GM11168 (cell line): ENCODE data around the gene MINAR1.

Experiments used
- in situ Hi-C: fragments of 300-500 bp; cut with MboI; formaldehyde crosslinking; loops from one replicate; pipeline ENCODE4 v1.12.0; 2022; ENCODE audit warnings: low sequenced_read_pairs; ENCODE audit not compliant: unreplicated experiment

MINAR1 gene

GRCh38 chr15:79427781-79428598, 4.1 kb upstream of the MINAR1 start:
- in situ Hi-C loops, result no loop called here

GRCh38 chr15:79430901-79431635, 1.1 kb upstream of the MINAR1 start:
- in situ Hi-C loops, result no loop called here

- in situ Hi-C loops, result no loop called here
Observed at GRCh38 chr15:79432345-79433275, 474 bp downstream of the MINAR1 start.

- in situ Hi-C loops, result no loop called here
Observed at GRCh38 chr15:79433276-79433990, 1.3 kb downstream of the MINAR1 start.

GRCh38 chr15:79434361-79434760, 2.2 kb downstream of the MINAR1 start:
- in situ Hi-C loops, result no loop called here

- in situ Hi-C loops, result no loop called here
Observed at GRCh38 chr15:79436037-79436780, 4.1 kb downstream of the MINAR1 start.

- in situ Hi-C loops, result no loop called here
Observed at GRCh38 chr15:79437275-79438000, 5.3 kb downstream of the MINAR1 start.

- in situ Hi-C loops, result no loop called here
Observed at GRCh38 chr15:79439236-79439635, 7.1 kb downstream of the MINAR1 start.

GRCh38 chr15:79440355-79440908, 8.3 kb downstream of the MINAR1 start:
- in situ Hi-C loops, result no loop called here

- in situ Hi-C loops, result no loop called here
Observed at GRCh38 chr15:79442911-79443310, 10.8 kb downstream of the MINAR1 start.

- in situ Hi-C loops, result no loop called here
Observed at GRCh38 chr15:79447060-79447459, 14.9 kb downstream of the MINAR1 start.

GRCh38 chr15:79450648-79451047, 18.5 kb downstream of the MINAR1 start:
- in situ Hi-C loops, result no loop called here

- in situ Hi-C loops, result no loop called here
Observed at GRCh38 chr15:79451361-79451999, 19.3 kb downstream of the MINAR1 start.

- in situ Hi-C loops, result no loop called here
Observed at GRCh38 chr15:79452244-79453051, 20.3 kb downstream of the MINAR1 start.

- in situ Hi-C loops, result no loop called here
Observed at GRCh38 chr15:79453446-79453845, 21.3 kb downstream of the MINAR1 start.

GRCh38 chr15:79454063-79454462, 21.9 kb downstream of the MINAR1 start:
- in situ Hi-C loops, result no loop called here

GRCh38 chr15:79455361-79455760, 23.2 kb downstream of the MINAR1 start:
- in situ Hi-C loops, result no loop called here
